Measurements from ENCODE around the gene LRP1B.

DNA sequence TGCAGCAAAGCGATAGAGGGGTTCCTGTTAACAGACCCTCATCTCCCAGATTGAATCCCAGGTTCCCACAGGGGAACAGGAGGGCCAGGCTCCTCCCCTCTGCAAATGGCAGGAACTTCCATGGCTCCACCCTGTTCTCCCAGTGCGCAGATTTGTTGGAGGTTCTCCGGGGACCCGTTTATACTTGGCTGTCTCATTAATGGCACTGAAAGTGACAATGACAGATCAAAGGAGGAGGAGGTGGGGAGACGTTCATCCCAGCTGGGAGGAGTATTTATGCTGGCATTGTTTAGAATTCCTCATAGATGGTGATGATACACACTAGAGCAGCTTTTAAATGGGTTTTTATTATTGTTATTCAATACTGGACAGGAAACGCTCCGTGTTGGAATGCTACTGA lies 186.9 kb downstream of the LRP1B start:
- TF ChIP-seq, protein P1, sequence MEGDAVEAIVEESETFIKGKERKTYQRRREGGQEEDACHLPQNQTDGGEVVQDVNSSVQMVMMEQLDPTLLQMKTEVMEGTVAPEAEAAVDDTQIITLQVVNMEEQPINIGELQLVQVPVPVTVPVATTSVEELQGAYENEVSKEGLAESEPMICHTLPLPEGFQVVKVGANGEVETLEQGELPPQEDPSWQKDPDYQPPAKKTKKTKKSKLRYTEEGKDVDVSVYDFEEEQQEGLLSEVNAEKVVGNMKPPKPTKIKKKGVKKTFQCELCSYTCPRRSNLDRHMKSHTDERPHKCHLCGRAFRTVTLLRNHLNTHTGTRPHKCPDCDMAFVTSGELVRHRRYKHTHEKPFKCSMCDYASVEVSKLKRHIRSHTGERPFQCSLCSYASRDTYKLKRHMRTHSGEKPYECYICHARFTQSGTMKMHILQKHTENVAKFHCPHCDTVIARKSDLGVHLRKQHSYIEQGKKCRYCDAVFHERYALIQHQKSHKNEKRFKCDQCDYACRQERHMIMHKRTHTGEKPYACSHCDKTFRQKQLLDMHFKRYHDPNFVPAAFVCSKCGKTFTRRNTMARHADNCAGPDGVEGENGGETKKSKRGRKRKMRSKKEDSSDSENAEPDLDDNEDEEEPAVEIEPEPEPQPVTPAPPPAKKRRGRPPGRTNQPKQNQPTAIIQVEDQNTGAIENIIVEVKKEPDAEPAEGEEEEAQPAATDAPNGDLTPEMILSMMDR (IDR thresholded peaks at IDR 0.05) = no peak
- no peak for TF ChIP-seq POLR2A (IDR thresholded peaks at IDR 0.05)
- TF ChIP-seq POLR2AphosphoS5 (IDR thresholded peaks at IDR 0.05; ENCODE audit: insufficient read depth in 1 of 2, low read depth in 1 of 2) = no peak

Measured in vagina (tissue), 2 donors.